ENCODE results near the gene OXT.

The OXT gene

DNA sequence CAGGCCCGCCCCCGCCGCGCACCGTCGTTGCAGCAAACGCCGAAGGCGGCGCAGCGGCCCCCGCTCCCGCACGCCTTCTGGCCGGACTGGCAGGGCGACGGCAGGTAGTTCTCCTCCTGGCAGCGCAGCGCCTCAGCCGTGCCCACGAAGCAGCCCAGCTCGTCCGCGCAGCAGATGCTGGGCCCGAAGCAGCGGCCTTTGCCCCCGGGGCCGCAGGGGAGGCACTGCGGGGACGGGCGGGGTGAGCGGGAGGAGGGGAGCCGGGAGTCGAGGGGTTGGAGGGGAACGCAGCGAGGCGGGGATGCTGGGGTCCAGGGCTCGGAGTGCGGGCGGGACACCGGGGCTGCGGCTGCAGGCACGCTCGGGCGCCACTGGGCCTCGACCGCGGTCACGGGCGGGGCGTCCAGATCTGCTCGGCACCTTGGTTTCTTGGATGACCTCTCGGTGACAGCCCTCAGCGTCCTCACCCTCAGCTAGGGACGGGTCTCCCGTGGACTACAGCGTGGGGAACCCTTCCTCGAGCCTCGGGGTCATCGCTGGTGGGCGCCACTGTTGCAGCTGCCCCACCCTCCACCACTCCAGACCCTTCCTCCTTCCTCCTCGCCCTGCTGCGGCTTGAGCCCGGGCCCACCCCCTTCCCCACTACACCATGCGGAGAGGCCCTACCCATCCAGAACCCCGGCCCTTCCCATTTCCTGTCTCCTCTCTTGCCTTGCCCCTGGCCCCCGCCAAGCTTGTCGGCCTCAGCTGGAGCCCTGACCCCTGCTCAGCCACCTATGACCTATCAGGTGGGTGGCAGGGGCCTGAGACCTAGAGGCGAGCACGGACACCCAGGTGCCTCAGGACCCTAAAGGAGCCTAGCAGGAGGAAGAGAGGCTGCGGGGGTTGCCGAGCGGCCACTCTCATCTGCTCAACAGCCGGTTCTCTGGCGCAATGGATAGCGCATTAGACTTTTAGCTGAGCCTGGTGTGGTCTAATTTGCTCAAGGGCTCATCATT is 11.8 kb downstream of the OXT start:
- Histone ChIP-seq H3K36me3 (ENCODE audit: control insufficient read depth, insufficient read depth, low read length) (no peaks in the 10 kb centered on the region), H3K27me3 (ENCODE audit: control insufficient read depth, insufficient read depth, low read length) (peaks cover 25% of the 10 kb centered on the region), H3K4me1 (ENCODE audit: control insufficient read depth, insufficient read depth, low read length) (no peaks in the 10 kb centered on the region), H3K4me3 (ENCODE audit: low read length) (peak overlapping the region; percentile 27), H3K27ac (ENCODE audit: low read depth, low read length) (no peak overlapping the region), H3K9ac (ENCODE audit: low read length) (no peak overlapping the region)

GRCh38 chr20:3084283-3084985 is 13.0 kb downstream of the OXT start, which contains the start of gene AVP:
AVP (minus strand) TSS chr20:3084724; CDS start chr20:3084674, 50 bp downstream.
- no peak within 1 kb of the TSS for H3K4me3 ChIP-seq (ENCODE audit: low read length)
- H3K27ac ChIP-seq (ENCODE audit: low read depth, low read length), result no peak within 1 kb of the TSS
- H3K27me3 ChIP-seq (ENCODE audit: control insufficient read depth, insufficient read depth, low read length), result peaks cover 25% of the 10 kb centered on the region
- H3K36me3 ChIP-seq (ENCODE audit: control insufficient read depth, insufficient read depth, low read length), result no peaks in the 10 kb centered on the region
- no peaks in the 10 kb centered on the region for H3K4me1 ChIP-seq (ENCODE audit: control insufficient read depth, insufficient read depth, low read length)
- no peak within 1 kb of the TSS for H3K9ac ChIP-seq (ENCODE audit: low read length)

DNA sequence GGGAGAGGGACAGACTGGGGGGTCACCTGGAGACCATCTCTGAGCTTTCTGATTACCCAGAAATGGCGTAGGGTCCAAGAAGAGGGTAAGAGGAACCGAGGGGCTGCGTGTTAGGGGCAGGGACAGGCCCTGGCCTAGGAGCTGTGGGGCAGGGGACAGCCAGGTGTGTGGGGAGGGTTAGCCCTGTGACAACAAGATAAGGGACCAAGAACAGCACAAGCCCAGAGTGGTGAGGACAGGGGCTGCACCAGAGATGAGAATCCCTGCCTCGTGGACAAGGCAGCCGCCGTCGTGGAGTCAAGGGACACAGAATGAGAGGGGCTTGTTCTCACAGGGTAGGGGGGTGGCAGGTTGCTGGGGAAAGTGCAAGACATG is 13.6 kb downstream of the OXT start:
- H3K4me3 ChIP-seq (ENCODE audit: low read length), result no peak overlapping the region
- H3K4me1 ChIP-seq (ENCODE audit: control insufficient read depth, insufficient read depth, low read length), result no peaks in the 10 kb centered on the region
- peaks cover 25% of the 10 kb centered on the region for H3K27me3 ChIP-seq (ENCODE audit: control insufficient read depth, insufficient read depth, low read length)
- no peaks in the 10 kb centered on the region for H3K36me3 ChIP-seq (ENCODE audit: control insufficient read depth, insufficient read depth, low read length)
- no peak overlapping the region for H3K9ac ChIP-seq (ENCODE audit: low read length)
- H3K27ac ChIP-seq (ENCODE audit: low read depth, low read length), result no peak overlapping the region

- peaks cover 22% of the 10 kb centered on the region for H3K27me3 ChIP-seq (ENCODE audit: control insufficient read depth, insufficient read depth, low read length)
Observed at GRCh38 chr20:3085571-3086072, 14.2 kb downstream of the OXT start.

DNA sequence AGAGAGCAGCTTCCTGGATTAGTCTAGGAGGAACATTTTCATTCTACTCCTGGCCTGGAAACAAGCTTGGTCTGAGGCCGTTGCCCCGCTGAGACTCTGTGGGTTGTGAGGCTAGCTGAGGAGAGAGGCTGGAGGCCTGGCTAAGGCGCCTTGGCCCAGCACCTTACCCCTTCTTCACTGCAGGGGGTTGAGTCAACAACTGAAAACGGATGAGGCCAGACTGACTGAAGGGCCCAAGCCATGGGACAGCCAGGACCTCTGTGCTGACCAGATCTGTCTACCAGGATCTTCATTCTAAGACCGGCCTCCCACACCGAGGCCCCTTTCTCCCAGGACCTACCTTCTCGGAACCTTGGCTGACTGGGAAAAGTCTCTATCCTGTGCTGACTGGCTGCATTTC is 16.6 kb downstream of the OXT start:
- H3K27me3 ChIP-seq (ENCODE audit: control insufficient read depth, insufficient read depth, low read length), result peaks cover 11% of the 10 kb centered on the region

More at GRCh38 chr20:3085571-3086072, 14.2 kb downstream of the OXT start:
- Histone ChIP-seq H3K9ac (ENCODE audit: low read length) (no peak overlapping the region), H3K36me3 (ENCODE audit: control insufficient read depth, insufficient read depth, low read length) (no peaks in the 10 kb centered on the region), H3K4me1 (ENCODE audit: control insufficient read depth, insufficient read depth, low read length) (no peaks in the 10 kb centered on the region), H3K27ac (ENCODE audit: low read depth, low read length) (no peak overlapping the region), H3K4me3 (ENCODE audit: low read length) (no peak overlapping the region)

DNA sequence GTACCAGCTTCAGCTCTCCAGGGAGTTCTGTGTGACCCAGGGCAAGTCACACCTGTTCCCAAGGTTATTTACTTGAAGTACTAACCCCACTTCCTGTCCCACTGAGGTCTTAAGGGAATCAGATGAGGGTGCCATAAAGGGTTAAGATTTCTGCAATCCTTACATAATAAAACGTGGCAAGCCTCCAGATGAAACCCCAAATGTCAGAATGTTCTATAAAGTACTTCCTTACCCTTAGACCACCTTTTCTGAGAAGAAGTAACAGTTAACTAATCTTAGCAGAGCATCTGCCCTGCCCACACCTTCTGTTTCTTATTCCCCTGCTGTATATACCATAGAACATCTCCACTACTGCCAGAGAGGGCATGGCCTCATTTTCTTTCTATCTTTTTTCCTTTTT is 19.1 kb downstream of the OXT start:
- no peak overlapping the region for H3K27ac ChIP-seq (ENCODE audit: low read depth, low read length)
- no peak overlapping the region for H3K9ac ChIP-seq (ENCODE audit: low read length)
- no peak overlapping the region for H3K4me3 ChIP-seq (ENCODE audit: low read length)
- no peaks in the 10 kb centered on the region for H3K4me1 ChIP-seq (ENCODE audit: control insufficient read depth, insufficient read depth, low read length)
- H3K27me3 ChIP-seq (ENCODE audit: control insufficient read depth, insufficient read depth, low read length), result no peaks in the 10 kb centered on the region
- no peaks in the 10 kb centered on the region for H3K36me3 ChIP-seq (ENCODE audit: control insufficient read depth, insufficient read depth, low read length)

More for the DNA sequence above, 16.6 kb downstream of the OXT start:
- Histone ChIP-seq H3K36me3 (ENCODE audit: control insufficient read depth, insufficient read depth, low read length) (no peaks in the 10 kb centered on the region), H3K4me1 (ENCODE audit: control insufficient read depth, insufficient read depth, low read length) (no peaks in the 10 kb centered on the region), H3K4me3 (ENCODE audit: low read length) (no peak overlapping the region), H3K9ac (ENCODE audit: low read length) (no peak overlapping the region), H3K27ac (ENCODE audit: low read depth, low read length) (no peak overlapping the region)

DNA sequence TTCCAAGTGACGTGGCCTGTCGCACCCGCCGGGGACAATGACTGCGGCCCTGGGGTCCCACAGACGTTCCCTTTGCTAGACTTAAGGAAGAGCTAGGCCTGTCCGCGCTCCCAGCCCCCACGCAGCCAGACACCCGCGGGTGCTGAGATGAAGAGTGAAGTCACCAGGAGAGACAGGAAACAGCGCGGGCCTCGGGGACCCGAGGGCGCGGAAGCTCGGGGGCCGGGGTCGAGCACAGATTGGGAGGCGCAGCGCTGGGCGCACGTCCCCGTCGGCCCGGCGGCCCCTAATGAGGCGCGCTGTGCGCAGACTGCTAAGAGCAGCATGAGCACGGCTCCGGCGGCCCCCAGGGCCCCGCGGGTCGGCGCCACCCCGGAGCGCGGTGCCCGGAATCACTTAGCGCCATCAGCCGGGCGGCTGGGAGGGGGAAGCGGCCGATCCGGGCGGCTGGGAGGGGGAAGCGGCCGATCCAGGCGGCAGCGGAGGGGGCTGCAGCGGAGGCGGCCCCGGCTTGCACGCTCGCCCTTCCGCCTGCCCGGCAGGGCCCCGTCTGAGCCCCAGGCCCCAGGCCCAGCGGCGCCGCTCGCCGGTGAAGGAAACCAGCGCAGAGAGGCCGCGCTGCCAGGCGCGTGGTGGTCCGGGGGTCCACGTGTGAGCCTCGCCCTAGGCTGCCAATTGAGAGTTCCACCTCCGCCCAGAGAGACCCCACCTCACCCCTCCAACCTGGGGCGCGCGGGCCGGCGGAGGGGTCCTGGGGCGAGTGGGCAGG is 21.4 kb downstream of the OXT start:
- H3K27ac ChIP-seq (ENCODE audit: low read depth, low read length), result no peak overlapping the region
- no peaks in the 10 kb centered on the region for H3K36me3 ChIP-seq (ENCODE audit: control insufficient read depth, insufficient read depth, low read length)
- H3K27me3 ChIP-seq (ENCODE audit: control insufficient read depth, insufficient read depth, low read length), result no peaks in the 10 kb centered on the region
- peak overlapping the region; percentile 44 for H3K4me3 ChIP-seq (ENCODE audit: low read length)
- H3K4me1 ChIP-seq (ENCODE audit: control insufficient read depth, insufficient read depth, low read length), result no peaks in the 10 kb centered on the region
- H3K9ac ChIP-seq (ENCODE audit: low read length), result no peak overlapping the region

GRCh38 chr20:3093861-3094361 is 22.5 kb downstream of the OXT start:
- Histone ChIP-seq H3K4me1 (ENCODE audit: control insufficient read depth, insufficient read depth, low read length) (no peaks in the 10 kb centered on the region), H3K27me3 (ENCODE audit: control insufficient read depth, insufficient read depth, low read length) (no peaks in the 10 kb centered on the region), H3K36me3 (ENCODE audit: control insufficient read depth, insufficient read depth, low read length) (no peaks in the 10 kb centered on the region), H3K27ac (ENCODE audit: low read depth, low read length) (no peak overlapping the region), H3K4me3 (ENCODE audit: low read length) (no peak overlapping the region), H3K9ac (ENCODE audit: low read length) (no peak overlapping the region)

DNA sequence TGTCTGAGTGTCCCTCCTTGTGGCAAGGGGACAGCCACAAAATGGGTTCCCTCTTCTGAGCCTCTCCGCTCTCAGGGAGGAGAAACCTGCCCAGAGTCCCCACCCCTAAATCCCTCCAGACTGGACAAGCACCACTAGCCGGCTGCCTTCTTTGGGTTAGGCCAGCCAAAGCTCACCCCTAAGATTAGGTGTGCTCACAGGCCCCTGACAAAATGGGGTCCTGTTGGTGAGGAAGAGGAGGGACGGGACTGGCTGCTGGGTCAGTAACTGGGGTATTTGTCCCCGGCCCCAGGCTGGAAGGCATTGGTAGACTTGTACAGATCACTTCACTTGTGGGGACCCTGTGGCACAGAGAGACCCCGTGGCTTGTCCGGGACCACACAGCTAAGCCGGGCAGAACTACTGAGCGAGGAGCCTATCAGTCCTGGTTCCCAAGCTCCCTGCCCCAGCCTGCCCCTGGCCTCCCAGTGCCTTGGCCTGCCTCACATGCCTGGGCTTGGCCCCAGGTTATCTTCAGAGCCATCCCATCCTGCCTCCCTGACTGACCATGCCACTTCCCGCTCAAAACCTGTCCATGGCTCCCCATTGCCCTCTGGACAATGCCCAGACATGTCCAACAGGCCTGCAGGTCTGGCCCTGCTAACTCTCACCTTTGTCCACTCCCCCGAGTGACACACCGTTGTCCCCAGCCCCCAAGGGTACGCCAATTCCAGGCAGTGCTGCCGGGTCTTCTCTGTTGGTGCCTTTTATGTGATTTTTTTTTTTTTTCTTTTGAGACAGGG is 23.6 kb downstream of the OXT start:
- Histone ChIP-seq H3K9ac (ENCODE audit: low read length) (no peak overlapping the region), H3K27ac (ENCODE audit: low read depth, low read length) (no peak overlapping the region), H3K4me1 (ENCODE audit: control insufficient read depth, insufficient read depth, low read length) (no peaks in the 10 kb centered on the region), H3K27me3 (ENCODE audit: control insufficient read depth, insufficient read depth, low read length) (no peaks in the 10 kb centered on the region), H3K4me3 (ENCODE audit: low read length) (no peak overlapping the region), H3K36me3 (ENCODE audit: control insufficient read depth, insufficient read depth, low read length) (no peaks in the 10 kb centered on the region)

DNA sequence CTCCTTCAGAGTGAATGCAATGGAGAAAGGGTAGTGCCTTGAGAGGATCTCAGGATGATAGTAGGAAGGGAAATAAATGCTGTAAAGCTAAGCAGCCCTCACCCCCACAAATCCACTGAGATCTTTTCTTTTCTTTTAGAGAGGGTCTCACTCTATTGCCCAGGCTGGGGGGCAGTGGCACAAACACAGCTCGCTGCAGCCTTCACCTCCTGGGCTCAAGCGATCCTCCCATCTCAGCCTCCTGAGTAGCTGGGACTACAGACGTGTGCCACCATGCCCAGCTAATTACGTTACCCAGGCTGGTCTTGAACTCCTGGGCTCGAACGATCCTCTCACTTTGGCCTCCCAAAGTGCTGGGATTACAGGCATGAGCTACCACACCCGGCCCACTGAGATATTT is 29.1 kb downstream of the OXT start:
- Histone ChIP-seq H3K27ac (ENCODE audit: low read depth, low read length) (no peak overlapping the region), H3K9ac (ENCODE audit: low read length) (no peak overlapping the region), H3K27me3 (ENCODE audit: control insufficient read depth, insufficient read depth, low read length) (no peaks in the 10 kb centered on the region), H3K36me3 (ENCODE audit: control insufficient read depth, insufficient read depth, low read length) (no peaks in the 10 kb centered on the region), H3K4me1 (ENCODE audit: control insufficient read depth, insufficient read depth, low read length) (no peaks in the 10 kb centered on the region), H3K4me3 (ENCODE audit: low read length) (no peak overlapping the region)

DNA sequence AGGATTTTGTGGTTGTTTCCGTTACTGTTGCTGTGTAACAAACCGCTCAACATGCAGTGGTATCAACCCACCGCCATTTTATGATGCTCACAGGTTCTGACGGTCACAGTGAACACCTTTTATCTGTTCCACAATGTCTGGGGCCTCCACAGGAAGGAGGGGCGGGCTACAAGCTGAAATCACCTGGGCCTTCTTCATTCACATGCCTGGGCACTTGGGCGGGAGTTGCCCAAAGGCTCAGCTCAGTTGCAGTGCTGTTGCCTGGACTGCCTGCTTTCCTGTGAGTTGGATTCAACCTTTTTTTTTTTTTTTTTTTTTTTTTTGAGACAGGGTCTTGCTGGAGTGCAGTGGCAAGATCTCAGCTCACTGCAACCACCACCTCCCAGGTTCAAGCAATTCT is 29.8 kb downstream of the OXT start:
- Histone ChIP-seq H3K9ac (ENCODE audit: low read length) (no peak overlapping the region), H3K4me1 (ENCODE audit: control insufficient read depth, insufficient read depth, low read length) (no peaks in the 10 kb centered on the region), H3K4me3 (ENCODE audit: low read length) (no peak overlapping the region), H3K27me3 (ENCODE audit: control insufficient read depth, insufficient read depth, low read length) (no peaks in the 10 kb centered on the region), H3K27ac (ENCODE audit: low read depth, low read length) (no peak overlapping the region), H3K36me3 (ENCODE audit: control insufficient read depth, insufficient read depth, low read length) (no peaks in the 10 kb centered on the region)
